Fibroblast of skin of right quadriceps (primary cell): Measurements from ENCODE around the gene ISOC2.
A peak's percentile ranks its signal among the peaks of the same experiment; 100 is the strongest.
"Not testable (repeated sequence)": the region's sequence is repeated elsewhere in the genome, so short reads cannot be mapped to it uniquely, and the experiment has no call there.

ENCODE experiments used
- DNase-seq: peaks from one replicate; pipeline ENCODE4 v3.0.0-alpha.2; 2013

Gene ISOC2

GRCh38 chr19:55437410-55437809 is 24.0 kb downstream of the ISOC2 start:
- peak; percentile 49 for DNase-seq

- no peak for DNase-seq
These were observed 24.6 kb downstream of the ISOC2 start for GRCh38 chr19:55436847-55437246.

GRCh38 chr19:55435020-55435419 is 26.4 kb downstream of the ISOC2 start:
- DNase-seq, result no peak

DNA sequence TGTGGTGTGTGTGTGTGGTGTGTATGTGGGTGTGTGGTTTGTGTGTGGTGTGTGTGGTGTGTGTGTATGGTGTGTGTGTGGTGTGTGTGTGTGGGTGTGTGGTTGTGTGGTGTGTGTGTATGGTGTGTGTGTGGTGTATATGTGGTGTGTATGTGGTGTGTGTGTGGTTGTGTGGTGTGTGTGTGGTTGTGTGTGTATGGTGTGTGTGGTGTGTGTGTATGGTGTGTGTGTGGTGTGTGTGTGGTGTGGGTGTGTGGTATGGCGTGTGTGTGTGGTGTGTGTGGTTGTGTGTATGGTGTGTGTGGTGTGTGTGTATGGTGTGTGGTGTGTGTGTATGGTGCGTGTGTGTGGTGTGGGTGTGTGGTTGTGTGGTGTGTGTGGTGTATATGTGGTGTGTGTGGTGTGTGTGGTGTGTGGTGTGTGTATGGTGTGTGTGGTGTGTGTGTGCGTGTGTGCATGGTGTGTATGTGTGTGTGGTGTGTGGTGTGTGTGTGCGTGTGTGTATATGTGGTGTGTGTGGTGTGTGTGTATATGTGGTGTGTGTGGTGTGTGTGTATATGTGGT is 27.0 kb downstream of the ISOC2 start:
- DNase-seq, result no peak

- DNase-seq, result no peak
These were observed 28.1 kb downstream of the ISOC2 start for GRCh38 chr19:55433292-55433691.

DNA sequence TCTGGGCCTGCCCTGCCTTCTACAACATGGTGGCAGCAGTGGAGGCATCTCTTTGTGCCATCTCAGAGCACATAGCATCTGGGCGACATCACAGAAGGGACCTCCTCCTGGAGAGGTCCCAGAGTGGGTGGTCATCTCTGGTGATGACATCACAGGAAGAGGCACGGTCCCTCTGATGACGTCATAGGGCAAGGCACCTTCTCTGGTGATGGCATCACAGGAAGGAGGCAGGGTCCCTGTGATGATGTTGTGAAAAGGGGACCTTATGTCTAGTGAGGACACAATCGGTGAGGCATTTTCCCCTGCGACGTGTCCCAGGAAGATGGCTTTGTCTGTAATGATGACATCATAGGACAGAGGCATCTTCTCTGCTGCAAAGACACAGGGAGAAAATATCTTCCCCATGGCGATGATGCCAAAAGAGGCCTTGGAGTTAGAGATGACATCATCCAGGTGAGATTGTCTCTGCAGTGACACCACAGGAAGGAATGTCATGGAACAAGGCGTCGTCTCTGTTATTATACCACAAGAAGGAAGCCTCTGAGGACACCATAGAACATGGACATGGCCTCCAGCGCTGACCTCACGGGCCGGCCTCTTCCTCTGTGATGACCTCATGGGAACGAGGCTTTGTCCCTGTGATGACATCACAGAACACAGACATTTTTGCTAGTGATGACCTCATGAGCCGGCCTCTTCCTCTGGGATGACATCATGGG is 29.0 kb downstream of the ISOC2 start:
- no peak for DNase-seq

- DNase-seq, result no peak
These were observed 30.3 kb downstream of the ISOC2 start for GRCh38 chr19:55431183-55431582.

- no peak for DNase-seq
These were observed 35.4 kb downstream of the ISOC2 start for GRCh38 chr19:55426042-55426441.

- no peak for DNase-seq
These were observed 36.9 kb downstream of the ISOC2 start for GRCh38 chr19:55424518-55424917.

DNA sequence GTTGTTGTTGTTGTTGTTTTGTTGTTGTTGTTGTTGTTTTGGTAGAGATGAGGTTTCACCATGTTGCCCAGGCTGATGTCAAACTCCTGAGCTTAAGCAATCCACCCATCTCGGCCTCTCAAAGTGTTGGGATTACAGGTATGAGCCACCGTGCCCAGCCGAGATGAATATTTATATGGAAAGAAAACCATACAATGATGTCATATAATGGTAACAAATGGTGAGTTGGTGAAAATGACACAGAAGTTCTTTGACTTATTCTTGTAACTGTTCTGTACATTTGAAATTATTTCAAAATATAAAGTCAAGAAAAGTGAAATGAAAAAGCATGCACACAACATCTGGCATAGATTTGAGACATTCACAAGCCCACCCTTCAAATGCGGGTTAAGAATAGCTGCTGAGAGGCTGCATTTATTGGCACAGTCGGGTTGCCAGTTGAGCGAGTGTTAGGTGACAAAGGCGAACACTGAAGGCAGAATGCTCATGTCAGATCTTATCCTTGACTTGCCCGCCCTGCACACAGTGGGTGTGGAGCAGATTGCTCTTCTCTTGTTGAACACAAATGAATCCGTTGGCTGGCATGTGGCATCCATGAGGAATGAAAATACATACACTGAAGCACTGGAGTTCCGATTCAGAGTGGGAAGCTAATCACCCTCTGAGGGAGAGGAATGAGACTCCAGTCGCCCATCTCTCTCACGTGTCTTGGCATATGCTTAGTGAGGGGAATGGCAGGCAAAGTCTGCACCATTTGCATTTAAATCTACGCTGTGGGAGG is 38.0 kb downstream of the ISOC2 start:
- no peak for DNase-seq

DNA sequence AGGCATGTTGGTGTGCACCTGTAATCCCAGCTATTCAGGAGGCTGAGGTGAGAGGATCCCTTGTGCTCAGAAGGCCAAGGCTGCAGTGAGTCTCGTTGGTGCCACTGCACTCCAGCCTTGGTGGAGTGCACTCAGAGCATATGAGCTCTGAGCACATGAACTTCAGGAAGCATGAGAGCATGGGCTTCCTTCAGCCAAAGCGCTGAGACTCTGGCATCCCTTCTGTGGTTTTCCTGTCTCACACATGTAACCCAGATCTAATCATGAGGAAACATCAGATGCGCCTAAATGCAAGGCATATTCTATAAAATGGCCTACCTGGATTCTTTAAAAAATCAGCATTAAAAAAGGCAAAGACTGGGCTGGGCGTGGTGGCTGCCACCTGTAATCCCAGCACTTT is 40.2 kb downstream of the ISOC2 start:
- not testable (repeated sequence) for DNase-seq

DNA sequence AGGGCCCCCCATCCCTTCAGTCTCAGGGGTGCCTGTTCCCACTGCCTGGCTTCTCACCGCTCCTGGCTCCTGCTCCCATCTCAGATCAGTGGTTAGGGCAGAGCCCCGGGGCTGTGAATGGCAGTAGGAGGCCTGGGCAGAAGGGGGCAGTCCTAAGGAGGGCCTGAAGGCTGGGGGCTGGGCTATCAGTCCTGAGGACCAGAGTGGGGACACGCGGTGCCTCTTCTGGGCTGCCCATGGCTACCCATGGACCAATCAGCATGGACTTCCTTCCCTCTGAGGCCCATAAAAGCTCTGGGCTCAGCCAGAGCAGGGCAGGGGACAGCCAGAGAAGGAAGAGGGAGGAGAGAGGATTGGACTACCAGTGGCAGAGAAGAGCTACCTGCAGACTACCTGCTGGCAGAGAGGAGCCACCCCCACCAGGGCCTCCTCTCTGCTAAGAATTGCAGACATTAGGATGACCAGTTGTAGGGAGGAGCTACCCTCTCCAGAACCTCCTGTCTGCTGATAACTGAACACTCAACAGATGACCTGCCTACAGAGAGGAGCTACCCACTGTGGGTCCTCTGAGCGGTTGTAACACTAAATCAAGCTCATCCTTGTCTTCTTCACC is 41.7 kb downstream of the ISOC2 start:
- DNase-seq, result no peak

GRCh38 chr19:55419103-55419502 is 42.3 kb downstream of the ISOC2 start:
- no peak for DNase-seq

DNA sequence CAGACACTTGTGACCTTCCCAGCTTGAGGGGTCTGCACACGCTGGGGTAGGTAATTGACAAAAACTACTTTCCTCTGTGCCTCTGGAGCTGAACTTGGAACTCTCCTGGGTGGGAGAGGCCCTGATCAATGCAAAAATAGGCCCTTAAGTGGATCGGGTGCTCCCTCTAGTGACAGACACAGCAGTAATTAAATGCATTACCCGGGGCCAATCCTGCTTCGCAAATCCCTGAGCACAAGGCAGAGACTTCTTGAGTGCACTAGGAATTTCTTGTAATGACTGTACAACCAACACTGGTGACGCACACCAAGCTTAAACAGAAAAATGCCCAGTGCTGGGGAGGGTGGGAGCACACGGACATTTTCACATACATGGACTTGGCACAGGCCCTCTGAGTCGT is 43.3 kb downstream of the ISOC2 start:
- peak; percentile 77 for DNase-seq

DNA sequence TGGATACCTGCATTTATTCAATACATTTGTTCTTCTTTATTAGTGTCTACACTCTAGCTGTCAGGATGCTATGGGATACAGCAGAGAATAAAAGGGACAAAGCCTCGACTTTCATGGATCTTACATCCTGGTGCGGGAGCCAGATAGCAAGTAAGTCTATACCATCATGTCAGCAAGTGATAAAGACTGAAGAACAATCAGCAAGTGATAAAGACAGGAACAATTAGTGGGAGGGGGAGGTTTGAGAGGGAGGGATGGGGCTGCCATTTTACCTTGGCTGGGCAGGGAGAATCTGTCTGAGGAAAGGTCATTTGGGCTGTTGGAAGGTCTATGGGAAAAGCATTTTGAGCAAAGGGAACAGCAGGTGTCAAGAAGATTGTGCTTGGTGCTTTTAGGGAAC is 51.3 kb downstream of the ISOC2 start:
- no peak for DNase-seq

- not testable (repeated sequence) for DNase-seq
These were observed 52.3 kb downstream of the ISOC2 start for GRCh38 chr19:55409179-55409578.

GRCh38 chr19:55408533-55408872 is 52.9 kb downstream of the ISOC2 start:
- no peak for DNase-seq

DNA sequence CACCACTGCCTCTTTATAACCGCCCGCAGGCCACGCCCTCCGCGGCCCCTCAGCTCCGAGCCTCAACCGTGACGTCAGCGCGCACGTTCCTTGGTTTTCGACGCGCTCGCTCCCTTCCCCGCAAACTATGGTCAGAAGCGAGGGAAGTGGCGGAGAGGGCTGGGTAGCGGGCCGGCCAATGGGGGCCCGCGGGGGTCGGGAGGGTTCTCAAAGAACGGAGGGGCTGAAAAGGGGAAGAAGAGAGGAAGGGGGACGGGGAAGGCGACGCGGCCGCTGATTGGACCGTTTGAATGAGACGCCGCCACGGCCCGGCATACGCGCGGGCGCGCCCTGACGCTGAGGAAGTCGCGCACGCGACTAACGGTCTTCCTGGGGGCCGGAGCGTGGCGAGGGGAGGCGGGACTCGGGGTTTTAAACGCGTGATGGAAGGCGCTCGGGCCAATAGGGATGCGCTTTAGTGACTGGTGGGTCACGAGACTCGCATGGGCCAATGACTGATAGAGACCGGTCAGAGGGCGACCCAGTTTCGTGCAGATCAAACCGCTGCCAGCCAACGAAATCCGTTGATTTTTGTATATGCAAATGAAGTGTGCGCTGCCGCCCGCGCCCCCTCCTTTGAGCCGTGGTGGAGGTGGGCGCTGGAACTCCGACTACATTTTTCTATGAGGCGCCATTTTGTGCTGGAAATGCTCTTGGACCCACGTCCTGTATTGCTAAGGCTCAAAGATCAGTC is 53.5 kb downstream of the ISOC2 start:
- DNase-seq, result peak; percentile 100

GRCh38 chr19:55407550-55407799 is 54.0 kb downstream of the ISOC2 start, which contains the start of gene UBE2S:
TSS of gene UBE2S (minus strand) at chr19:55407788. CDS start at chr19:55407589, 199 bp downstream.
- not testable (repeated sequence) for DNase-seq

DNA sequence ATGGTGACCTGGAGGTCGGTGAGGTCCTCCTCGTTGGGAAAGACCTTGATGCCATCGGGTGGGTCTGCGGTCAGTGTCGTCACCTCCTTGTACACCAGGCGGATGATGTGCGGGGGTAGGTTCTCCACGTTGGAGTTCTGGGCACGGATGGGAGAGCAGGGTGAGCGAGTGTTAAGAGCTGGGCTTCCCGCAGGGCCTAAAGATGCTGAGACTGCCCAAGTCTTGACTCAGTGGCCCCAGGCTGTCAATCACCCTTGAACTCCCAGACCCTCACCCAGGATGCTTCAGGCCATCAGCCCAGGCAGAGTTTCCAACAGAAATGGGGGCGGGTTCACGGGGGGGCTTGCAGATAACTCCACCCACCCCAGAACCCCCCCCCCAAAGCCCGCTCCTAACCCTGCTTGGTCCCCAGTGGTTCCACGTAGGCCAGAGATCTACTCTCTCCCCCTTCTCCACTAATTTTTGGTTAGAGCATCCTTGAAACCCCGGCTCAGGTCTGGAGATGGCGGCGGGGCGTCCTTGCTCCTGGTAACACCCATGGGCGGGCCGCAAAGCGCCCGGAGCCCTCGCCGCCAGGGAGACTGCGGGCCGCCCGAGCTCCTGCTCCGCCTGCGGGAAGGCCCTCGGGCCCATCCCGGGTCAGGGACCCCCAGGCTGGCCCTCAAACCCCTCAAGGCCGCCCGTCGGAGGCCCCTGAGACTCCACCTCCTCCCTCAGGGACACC is 54.5 kb downstream of the ISOC2 start:
- DNase-seq, result no peak

DNA sequence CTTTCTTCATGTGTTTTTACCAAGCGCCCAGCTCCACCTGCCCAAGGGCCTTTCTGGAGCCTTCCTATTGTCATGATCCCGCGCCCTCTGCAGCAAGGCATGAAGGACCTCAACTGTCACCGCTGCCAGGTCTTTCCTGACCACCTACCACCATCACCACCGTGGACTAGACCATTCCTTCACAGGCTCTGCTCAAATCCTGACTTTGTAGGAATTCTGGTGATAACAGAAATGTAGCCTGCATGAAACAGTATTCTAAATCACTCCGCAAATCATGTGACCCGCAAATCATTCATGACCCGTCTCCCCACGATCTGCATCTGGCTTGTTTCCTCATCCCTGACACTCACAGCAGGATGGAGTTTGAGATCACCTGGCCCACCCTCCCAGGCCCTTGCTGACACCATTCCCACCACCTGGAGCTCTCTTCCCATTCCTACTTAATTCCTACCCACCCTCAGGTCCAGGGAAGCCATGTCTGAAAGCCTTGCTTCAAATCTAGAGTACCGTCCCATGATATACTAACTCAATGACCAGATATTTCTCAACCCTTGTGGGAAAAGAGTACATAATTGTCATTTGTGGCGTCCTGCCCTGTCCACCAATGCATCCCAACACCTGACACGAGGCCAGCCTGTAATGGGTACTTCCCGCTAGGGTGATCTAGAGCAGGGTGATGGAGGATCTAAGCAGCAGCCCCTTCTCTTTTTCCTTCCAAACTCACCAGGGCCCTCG is 55.2 kb downstream of the ISOC2 start:
- DNase-seq, result no peak

DNA sequence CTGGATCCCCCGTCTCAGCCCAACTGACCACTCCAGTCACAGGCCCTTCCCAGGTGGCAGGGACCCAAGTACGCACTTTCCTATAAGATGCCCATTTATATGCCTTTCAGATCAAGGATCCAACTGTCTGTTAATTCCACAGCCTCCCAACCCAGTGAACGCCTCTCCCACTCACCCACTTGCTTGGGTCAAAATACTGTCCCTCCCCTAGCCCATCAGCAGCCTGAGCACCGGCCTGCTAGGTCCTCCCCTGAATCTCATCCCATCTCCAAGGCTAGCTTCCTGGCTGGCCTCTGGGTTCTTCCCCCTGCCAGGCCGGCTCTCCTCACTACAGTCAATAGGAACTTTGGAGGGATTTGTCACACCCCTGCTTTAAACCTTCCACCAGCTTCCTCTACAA is 55.8 kb downstream of the ISOC2 start:
- no peak for DNase-seq
